H54 (cell line): ENCODE measurements around the gene RPLP1.

Experiments
- DNase-seq: peaks from one replicate; pipeline ENCODE4 v3.0.0; 2011; ENCODE audit warnings: low spot score, mixed read lengths; ENCODE audit not compliant: insufficient read length
- FAIRE-seq: peaks from 3 replicates; lab custom pipeline; 2011; peaks lifted over from hg19 to GRCh38; lab: Jason Lieb, UNC
- POLR2A ChIP-seq: IDR thresholded peaks from 2 replicates; pipeline ENCODE4 v1.6.1; 2011; ENCODE audit warnings: low read depth, mild to moderate bottlenecking, low read length

The RPLP1 gene

GRCh38 chr15:69504352-69505040, 51.9 kb downstream of the RPLP1 start:
- TF ChIP-seq POLR2A, result no peak
- DNase-seq (no peak), FAIRE-seq (no peak)
